Measurements from ENCODE around the gene OLFML2A.

DNA sequence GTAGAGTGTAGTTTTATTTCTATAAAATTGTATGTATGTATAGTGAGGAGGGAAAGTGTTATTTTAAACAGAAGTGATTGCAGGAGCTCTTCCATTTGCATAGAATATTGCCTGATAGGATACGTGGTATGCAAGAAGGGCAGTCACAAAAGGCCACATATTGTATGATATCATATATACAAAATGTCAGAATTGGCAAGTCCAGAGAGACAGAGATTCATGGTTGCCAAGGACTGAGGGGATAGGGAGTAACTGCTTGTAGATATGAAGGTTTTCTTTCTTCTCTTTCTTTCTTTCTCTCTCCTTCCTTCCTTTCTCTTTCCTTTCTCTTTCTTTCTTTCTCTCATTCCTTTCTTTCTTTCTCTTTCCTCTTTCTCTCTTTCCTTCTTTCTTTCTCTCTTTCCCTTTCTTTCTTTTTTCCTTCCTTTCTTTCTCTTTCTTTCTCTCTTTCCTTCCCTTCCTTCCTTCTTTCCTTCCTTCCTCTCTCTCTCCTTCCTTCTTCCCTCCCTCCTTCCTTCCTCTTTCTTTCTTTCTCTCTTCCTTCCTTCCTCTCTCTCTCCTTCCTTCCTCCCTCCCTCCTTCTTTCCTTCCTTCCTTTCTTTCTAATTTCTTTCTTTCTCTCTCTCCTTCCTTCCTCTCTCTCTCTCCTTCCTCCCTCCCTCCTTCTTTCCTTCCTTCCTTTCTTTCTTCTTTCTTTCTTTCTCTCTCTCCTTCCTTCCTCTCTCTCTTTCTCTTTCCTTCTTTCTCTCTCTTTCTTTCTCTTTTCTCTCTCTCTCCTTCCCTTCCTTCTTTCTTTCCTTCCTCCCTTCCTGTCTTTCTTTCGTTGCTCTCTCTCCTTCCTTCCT is 51.8 kb downstream of the OLFML2A start:
- TF ChIP-seq, protein P1, sequence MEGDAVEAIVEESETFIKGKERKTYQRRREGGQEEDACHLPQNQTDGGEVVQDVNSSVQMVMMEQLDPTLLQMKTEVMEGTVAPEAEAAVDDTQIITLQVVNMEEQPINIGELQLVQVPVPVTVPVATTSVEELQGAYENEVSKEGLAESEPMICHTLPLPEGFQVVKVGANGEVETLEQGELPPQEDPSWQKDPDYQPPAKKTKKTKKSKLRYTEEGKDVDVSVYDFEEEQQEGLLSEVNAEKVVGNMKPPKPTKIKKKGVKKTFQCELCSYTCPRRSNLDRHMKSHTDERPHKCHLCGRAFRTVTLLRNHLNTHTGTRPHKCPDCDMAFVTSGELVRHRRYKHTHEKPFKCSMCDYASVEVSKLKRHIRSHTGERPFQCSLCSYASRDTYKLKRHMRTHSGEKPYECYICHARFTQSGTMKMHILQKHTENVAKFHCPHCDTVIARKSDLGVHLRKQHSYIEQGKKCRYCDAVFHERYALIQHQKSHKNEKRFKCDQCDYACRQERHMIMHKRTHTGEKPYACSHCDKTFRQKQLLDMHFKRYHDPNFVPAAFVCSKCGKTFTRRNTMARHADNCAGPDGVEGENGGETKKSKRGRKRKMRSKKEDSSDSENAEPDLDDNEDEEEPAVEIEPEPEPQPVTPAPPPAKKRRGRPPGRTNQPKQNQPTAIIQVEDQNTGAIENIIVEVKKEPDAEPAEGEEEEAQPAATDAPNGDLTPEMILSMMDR (IDR thresholded peaks at IDR 0.05; ENCODE audit: insufficient read depth, low read length) = no peak
- no peak for TF ChIP-seq POLR2AphosphoS5 (IDR thresholded peaks at IDR 0.05; ENCODE audit: low read depth)
- TF ChIP-seq, protein P2, sequence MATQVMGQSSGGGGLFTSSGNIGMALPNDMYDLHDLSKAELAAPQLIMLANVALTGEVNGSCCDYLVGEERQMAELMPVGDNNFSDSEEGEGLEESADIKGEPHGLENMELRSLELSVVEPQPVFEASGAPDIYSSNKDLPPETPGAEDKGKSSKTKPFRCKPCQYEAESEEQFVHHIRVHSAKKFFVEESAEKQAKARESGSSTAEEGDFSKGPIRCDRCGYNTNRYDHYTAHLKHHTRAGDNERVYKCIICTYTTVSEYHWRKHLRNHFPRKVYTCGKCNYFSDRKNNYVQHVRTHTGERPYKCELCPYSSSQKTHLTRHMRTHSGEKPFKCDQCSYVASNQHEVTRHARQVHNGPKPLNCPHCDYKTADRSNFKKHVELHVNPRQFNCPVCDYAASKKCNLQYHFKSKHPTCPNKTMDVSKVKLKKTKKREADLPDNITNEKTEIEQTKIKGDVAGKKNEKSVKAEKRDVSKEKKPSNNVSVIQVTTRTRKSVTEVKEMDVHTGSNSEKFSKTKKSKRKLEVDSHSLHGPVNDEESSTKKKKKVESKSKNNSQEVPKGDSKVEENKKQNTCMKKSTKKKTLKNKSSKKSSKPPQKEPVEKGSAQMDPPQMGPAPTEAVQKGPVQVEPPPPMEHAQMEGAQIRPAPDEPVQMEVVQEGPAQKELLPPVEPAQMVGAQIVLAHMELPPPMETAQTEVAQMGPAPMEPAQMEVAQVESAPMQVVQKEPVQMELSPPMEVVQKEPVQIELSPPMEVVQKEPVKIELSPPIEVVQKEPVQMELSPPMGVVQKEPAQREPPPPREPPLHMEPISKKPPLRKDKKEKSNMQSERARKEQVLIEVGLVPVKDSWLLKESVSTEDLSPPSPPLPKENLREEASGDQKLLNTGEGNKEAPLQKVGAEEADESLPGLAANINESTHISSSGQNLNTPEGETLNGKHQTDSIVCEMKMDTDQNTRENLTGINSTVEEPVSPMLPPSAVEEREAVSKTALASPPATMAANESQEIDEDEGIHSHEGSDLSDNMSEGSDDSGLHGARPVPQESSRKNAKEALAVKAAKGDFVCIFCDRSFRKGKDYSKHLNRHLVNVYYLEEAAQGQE (IDR thresholded peaks at IDR 0.05; ENCODE audit: insufficient replicate concordance, low read depth) = no peak
- no peak for TF ChIP-seq GABPA (IDR thresholded peaks at IDR 0.05; ENCODE audit: low read depth)
- no peak for TF ChIP-seq SPI1 (IDR thresholded peaks at IDR 0.05; ENCODE audit: borderline replicate concordance, low read depth)

All from HL-60 (cell line).